Uterus (tissue), 4 donors: ENCODE data around the gene PCDHGB2. TPM values are rescaled to one million over a fixed set of nuclear protein-coding genes. Genes with fewer than 3 reads are reported as not detected.

Experiments used
- DNase-seq, 2 donors: peaks; one replicate each; pipeline ENCODE4 v3.0.0-alpha.2; 2019 to 2020
- H3K27ac ChIP-seq, 2 donors: fragments of 200-600 bp; sonication (generic); 1 replicate in 1 of 2; 2 replicates in 1 of 2; pipeline ENCODE4 v1.5.1; 2016 to 2018
- H3K27me3 ChIP-seq, 2 donors: fragments of 200-600 bp; sonication (generic); one replicate each; pipeline ENCODE4 v1.5.1; 2018 to 2019; ENCODE audit warnings: control low read depth in 1 of 2
- H3K36me3 ChIP-seq, 2 donors: fragments of 200-600 bp; sonication (generic); one replicate each; pipeline ENCODE4 v1.5.1; 2019; ENCODE audit warnings: control low read depth in 1 of 2
- H3K4me1 ChIP-seq, 2 donors: fragments of 200-600 bp; sonication (generic); one replicate each; pipeline ENCODE4 v1.5.1; 2018 to 2019; ENCODE audit warnings: control low read depth in 1 of 2
- H3K4me3 ChIP-seq, 2 donors: fragments of 200-600 bp; sonication (generic); 1 replicate in 1 of 2; 2 replicates in 1 of 2; pipeline ENCODE4 v1.5.1; 2018 to 2019; ENCODE audit warnings: mild to moderate bottlenecking in 1 of 2
- H3K9me3 ChIP-seq, 2 donors: fragments of 200-600 bp; sonication (generic); one replicate each; pipeline ENCODE4 v1.5.1; 2019; ENCODE audit warnings: control low read depth in 1 of 2
- CTCF ChIP-seq, 4 experiments: fragments of 200-600 bp in 2 of 4; fragments of 450-650 bp in 2 of 4; sonication (generic) in 2 of 4; IDR thresholded peaks; one replicate each; pipeline ENCODE4 v1.5.1; 2016 to 2019; ENCODE audit warnings: antibody characterized with exemption in 4 of 4, mild to moderate bottlenecking in 2 of 4, moderate library complexity in 1 of 4
- POLR2A ChIP-seq, 2 donors: fragments of 450-650 bp; IDR thresholded peaks; one replicate each; pipeline ENCODE4 v1.6.1; 2016; ENCODE audit warnings: antibody characterized with exemption in 2 of 2, mild to moderate bottlenecking in 1 of 2, moderate library complexity in 1 of 2
- intact Hi-C: fragments of 100-400 bp; cut with DNase I; formaldehyde crosslinking; loops from one replicate; pipeline ENCODE4 v1.15.1; 2023; ENCODE audit warnings: low total_unique reads
- total RNA-seq, 4 donors: library from RNA; depleted of rRNA in 3 of 4; stranded (reverse); fragments of >200 nt in 3 of 4; gene quantifications; one replicate each; pipeline versions ENCODE4 v1.1.0 to v1.2.4, GENCODE V29; 2014 to 2023
- donor health status: DM: yes; HTN: yes; CAD: no.

The PCDHGB2 gene
- total RNA-seq, 4 donors from 2014 or later = 0.59 to 17.9 (median 8.7) TPM

GRCh38 chr5:141362719-141363118 lies 2.9 kb downstream of the PCDHGB2 start:
- no peaks in the 10 kb centered on the region for H3K27me3 ChIP-seq
- intact Hi-C loops = no loop called here
- H3K4me1 ChIP-seq = no peaks in the 10 kb centered on the region
- DNase-seq = no peak
- no peaks in the 10 kb centered on the region for H3K36me3 ChIP-seq
- no peak overlapping the region for H3K4me3 ChIP-seq
- no peak overlapping the region for H3K27ac ChIP-seq
- TF ChIP-seq CTCF (IDR thresholded peaks at IDR 0.05) (no peak), POLR2A (IDR thresholded peaks at IDR 0.05) (no peak)
- H3K9me3 ChIP-seq = peaks cover 0 to 93% of the 10 kb centered on the region in 2 donors

- Histone ChIP-seq H3K36me3 (no peaks in the 10 kb centered on the region), H3K27me3 (no peaks in the 10 kb centered on the region), H3K27ac (no peak within 1 kb of the TSS), H3K9me3 (peaks cover 0 to 89% of the 10 kb centered on the region in 2 donors), H3K4me1 (no peaks in the 10 kb centered on the region), H3K4me3 (no peak within 1 kb of the TSS)
- intact Hi-C loops = no loop called here
- no peak for DNase-seq
- TF ChIP-seq POLR2A (IDR thresholded peaks at IDR 0.05) = no peak
- no peak for TF ChIP-seq CTCF (IDR thresholded peaks at IDR 0.05)
Observed at GRCh38 chr5:141363952-141364660, 4.3 kb downstream of the PCDHGB2 start, which contains the start of gene PCDHGA5. TSS of gene PCDHGA5 (plus strand) at chr5:141364162. CDS start at chr5:141364331, 169 bp downstream.

DNA sequence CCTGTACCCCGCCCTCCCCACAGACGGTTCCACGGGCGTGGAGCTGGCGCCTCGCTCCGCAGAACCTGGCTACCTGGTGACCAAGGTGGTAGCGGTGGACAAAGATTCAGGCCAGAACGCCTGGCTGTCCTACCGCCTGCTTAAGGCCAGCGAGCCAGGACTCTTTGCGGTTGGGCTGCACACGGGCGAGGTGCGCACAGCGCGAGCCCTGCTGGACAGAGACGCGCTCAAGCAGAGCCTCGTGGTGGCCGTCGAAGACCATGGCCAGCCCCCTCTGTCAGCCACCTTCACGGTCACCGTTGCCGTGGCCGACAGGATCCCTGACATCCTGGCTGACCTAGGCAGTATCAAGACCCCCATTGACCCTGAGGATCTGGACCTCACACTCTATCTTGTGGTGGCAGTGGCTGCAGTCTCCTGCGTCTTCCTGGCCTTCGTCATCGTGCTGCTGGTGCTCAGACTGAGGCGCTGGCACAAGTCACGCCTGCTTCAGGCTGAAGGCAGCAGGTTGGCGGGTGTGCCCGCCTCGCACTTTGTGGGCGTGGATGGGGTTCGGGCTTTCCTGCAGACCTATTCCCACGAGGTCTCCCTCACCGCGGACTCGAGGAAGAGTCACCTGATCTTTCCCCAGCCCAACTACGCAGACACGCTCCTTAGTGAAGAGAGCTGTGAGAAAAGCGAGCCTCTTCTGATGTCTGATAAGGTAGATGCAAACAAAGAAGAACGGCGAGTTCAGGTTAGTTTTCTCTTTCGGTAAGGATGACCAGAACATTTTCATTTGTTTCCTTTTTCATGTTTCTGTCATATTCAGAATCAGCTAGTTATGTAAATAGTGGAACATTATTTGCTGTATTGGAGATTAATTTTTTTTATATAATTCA lies 6.5 kb downstream of the PCDHGB2 start:
- TF ChIP-seq CTCF (IDR thresholded peaks at IDR 0.05) = no peak
- TF ChIP-seq POLR2A (IDR thresholded peaks at IDR 0.05) = no peak
- Histone ChIP-seq H3K36me3 (no peaks in the 10 kb centered on the region), H3K9me3 (peaks cover 0 to 92% of the 10 kb centered on the region in 2 donors), H3K4me1 (no peaks in the 10 kb centered on the region), H3K4me3 (no peak overlapping the region), H3K27ac (no peak overlapping the region), H3K27me3 (no peaks in the 10 kb centered on the region)
- DNase-seq = no peak
- intact Hi-C loops = loop anchor here (2.0 kb wide), 1 partner anchor 57 kb away; no protein-coding TSS in a partner anchor

GRCh38 chr5:141369994-141370848 lies 10.4 kb downstream of the PCDHGB2 start, which contains the start of gene PCDHGB3:
TSS of gene PCDHGB3 (plus strand) at chr5:141370242. CDS start at chr5:141370395, 153 bp downstream.
- Histone ChIP-seq H3K4me3 (no peak within 1 kb of the TSS), H3K4me1 (no peaks in the 10 kb centered on the region), H3K27me3 (no peaks in the 10 kb centered on the region), H3K36me3 (no peaks in the 10 kb centered on the region), H3K9me3 (peaks cover 5 to 95% of the 10 kb centered on the region in 2 donors), H3K27ac (no peak within 1 kb of the TSS)
- DNase-seq = no peak
- intact Hi-C loops = no loop called here
- TF ChIP-seq CTCF (IDR thresholded peaks at IDR 0.05) (no peak), POLR2A (IDR thresholded peaks at IDR 0.05) (no peak)
